ENCODE data around the gene PLLP.

GRCh38 chr16:57273826-57274225 lies 10.6 kb downstream of the PLLP start:
- TF ChIP-seq ARNTL (CRISPR knock-in tag; IDR thresholded peaks at IDR 0.05; ENCODE audit: borderline replicate concordance, low read depth) (no peak), TCF4 (CRISPR knock-in tag; IDR thresholded peaks at IDR 0.05; ENCODE audit: borderline replicate concordance) (no peak), ISL1 (CRISPR knock-in tag; IDR thresholded peaks at IDR 0.05) (no peak), TSHZ2 (CRISPR knock-in tag; IDR thresholded peaks at IDR 0.05) (no peak), ZFP30 (CRISPR knock-in tag; IDR thresholded peaks at IDR 0.05) (no peak), OSR1 (CRISPR knock-in tag; IDR thresholded peaks at IDR 0.05) (no peak), ZFP3 (CRISPR knock-in tag; IDR thresholded peaks at IDR 0.05) (no peak), ZNF8 (CRISPR knock-in tag; IDR thresholded peaks at IDR 0.05) (no peak), ZNF70 (CRISPR knock-in tag; IDR thresholded peaks at IDR 0.05) (no peak), ESRRG (CRISPR knock-in tag; IDR thresholded peaks at IDR 0.05) (no peak), GLIS3 (CRISPR knock-in tag; IDR thresholded peaks at IDR 0.05) (no peak), TOX (CRISPR knock-in tag; IDR thresholded peaks at IDR 0.05; ENCODE audit: borderline replicate concordance) (no peak), CREB5 (CRISPR knock-in tag; IDR thresholded peaks at IDR 0.05; ENCODE audit: low read depth) (no peak)

Measured in SK-N-SH treated with all-trans-retinoic acid at 6 μM for 48 hours (cell line).